GM19023 (cell line): ENCODE data around the gene TRAPPC3L.

Experiments used
- ATAC-seq: cut with Tn5 transposase; IDR thresholded peaks from one replicate; pipeline ENCODE4 v1.9.1; 2021; ENCODE audit warnings: mild to moderate bottlenecking, moderate library complexity; ENCODE audit not compliant: unreplicated experiment

The TRAPPC3L gene

DNA sequence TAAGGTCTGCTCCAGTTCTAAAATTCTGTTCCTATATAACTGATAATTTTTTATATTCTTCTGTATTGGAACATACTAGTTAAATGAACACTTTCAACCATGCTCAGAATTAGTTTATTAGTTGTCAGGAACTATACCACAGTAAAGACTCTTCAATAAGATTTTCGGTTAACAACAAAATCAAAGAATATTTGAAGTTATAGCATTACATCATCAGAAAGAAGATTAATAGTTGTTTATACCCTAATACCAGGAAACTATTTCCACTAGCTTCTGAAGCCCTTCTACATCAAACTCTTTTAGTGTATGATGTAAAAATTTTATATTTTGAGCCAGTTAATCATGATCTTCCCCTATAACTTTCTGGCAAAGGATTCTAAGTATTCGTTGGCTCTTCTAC, 14.6 kb upstream of the TRAPPC3L start:
- no peak for ATAC-seq

DNA sequence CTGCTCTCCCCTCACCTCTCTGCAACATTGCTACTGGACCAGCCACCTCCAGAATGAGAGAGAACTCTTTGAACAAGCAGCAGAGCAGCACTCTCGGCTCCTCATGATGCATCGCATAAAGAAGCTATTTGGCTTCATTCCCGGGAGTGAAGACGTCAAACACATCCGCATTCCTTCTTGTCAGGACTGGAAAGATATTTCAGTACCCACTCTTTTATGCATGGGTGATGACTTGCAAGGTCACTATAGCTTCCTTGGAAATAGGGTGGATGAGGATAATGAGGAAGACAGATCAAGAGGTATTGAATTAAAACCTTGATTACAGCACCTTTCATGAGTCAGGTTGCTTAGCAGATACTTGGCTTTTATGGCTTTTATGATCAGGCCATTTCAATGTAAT, 12.4 kb upstream of the TRAPPC3L start:
- no peak for ATAC-seq

DNA sequence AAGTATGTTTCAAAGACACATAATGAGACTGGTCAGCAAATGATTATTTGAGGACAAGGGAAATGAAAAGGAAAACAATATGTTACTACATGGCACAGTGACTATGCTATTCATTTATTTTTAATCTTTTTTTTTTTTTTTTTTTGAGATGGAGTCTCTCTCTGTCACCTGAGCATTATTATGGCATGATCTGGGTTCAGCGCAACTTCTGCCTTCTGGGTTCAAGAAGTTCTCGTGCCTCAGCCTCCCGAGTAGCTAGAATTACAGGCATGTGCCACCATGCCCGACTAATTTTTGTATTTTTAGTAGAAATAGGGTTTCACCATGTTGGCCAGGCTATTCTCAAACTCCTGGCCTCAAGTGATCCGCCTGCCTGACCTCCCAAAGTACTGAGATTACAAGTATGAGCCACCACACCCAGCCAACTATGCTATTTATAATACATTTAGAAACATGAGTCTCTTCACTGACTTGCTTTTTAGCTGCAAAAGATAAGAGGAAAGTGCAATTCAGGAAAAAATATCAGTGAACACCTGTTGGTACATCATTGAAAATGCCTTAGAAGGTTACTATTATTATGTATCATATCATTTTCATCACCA, 11.4 kb upstream of the TRAPPC3L start:
- no peak for ATAC-seq

DNA sequence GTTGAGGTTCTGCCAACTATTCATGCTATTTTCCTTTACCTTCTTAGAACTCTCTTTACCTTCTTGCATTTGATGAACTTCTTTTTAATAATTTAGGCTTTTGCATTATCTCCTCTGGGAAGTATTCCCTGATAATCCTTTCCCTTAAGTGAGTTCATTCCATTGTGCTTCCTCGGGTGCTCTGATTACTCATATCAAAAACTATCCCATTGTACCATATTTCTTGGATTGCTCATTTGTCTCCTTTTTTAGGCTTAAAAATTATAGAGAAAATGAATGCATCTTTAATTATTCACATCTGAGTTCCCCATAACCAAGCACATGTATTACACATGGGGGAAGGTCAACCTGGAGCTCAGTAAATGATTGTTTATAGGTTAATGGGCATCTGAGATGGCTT, 10.6 kb upstream of the TRAPPC3L start:
- no peak for ATAC-seq

DNA sequence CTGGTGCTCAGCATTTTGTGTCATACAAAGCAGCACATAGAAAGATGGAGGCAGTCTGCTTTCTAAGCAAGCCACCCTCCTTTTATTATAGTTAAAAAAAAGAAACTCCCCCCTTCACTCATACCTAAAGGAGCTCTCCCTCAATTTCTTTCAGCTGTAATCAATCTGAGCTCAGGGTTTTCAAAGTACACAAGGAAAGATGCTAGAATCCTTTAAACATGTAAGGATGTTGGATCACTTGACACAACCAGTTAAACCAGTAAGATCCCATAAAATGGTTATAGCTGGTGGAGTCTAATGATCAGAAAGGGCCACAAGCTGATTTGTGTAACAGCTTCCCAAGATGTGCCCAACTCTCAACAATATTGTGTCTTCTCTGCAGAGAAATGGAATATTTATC, 8.0 kb upstream of the TRAPPC3L start, which contains the start of gene CALHM4:
Gene CALHM4, plus strand, starts transcription at position 301 of the 400 bp plus-strand sequence. Its CDS starts 43 bp downstream, at position 344.
- ATAC-seq = no peak

DNA sequence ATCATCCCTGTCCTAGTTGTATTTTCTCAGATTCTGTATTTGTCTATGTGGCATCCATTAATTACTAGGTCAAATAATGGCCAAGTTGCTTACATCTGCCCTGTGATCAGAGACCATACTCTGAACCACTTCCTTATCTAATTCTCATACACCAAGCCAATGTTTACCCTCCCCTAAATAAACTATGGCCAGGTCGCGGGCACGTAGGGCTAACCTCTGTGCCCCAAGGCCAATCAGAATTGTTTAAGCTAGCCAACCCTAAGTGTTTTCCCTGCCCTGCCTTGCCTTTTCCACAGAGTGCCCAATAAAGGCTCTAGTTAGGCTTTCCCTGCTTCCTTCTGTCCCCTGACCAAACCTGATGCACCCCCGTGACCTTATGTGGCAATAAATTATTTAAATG, 5.3 kb upstream of the TRAPPC3L start:
- ATAC-seq = no peak

DNA sequence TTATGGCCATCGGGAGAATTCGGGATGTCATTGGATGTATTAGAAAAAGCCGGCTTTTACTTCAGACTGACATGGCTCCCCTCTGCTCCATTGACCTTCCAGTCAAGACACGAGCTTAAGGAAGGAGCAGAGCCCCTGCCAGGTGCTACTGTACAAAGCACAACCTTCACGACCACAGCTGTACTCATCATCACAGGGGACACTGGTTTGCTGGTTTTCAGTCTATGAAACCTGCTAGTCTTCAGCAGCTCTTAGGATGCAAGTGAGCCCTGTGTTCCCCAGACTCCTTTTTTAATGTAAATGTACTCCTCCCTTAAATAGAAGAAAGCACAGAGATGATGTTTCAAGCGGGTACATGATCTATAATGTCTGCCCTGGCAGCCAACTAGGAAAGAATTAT, 1.9 kb upstream of the TRAPPC3L start:
- ATAC-seq = no peak

DNA sequence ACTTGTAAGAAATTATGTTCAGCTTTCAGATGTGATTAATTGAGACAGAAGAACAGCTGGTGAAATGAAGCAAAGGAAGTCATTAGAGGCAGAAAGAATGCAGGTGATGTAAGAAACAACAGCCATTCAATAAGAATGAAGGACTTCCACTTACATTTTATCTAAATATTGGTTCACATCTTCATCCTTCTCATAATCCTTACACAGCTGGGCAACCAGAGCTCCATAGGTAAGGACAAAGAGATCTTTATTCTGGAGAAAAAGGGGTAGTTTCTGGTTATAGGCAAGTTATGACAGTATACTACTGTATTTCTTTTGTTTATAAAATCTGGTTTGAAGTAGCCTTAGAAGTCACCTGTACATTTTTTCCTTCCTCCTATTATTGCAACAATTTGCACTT, 2.3 kb downstream of the TRAPPC3L start:
- no peak for ATAC-seq

DNA sequence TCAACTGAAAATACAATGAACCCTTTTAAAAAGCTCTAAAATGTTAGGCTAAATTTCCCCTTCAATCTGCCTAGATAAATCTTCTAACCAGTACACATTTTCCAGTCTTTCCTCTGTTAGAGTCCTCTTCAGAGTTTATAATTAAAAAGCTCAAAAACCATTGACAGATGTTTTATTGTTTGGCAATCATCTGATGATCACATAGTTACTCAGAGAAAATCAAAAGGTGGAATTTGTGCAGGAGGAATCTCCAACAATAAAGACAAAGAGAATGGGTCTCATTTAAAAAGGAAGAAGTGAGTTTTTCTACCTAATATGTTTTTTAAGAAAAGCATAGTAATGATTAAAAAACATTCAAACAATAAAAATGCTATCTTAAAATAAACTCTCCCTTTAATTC, 3.1 kb downstream of the TRAPPC3L start:
- ATAC-seq = no peak

DNA sequence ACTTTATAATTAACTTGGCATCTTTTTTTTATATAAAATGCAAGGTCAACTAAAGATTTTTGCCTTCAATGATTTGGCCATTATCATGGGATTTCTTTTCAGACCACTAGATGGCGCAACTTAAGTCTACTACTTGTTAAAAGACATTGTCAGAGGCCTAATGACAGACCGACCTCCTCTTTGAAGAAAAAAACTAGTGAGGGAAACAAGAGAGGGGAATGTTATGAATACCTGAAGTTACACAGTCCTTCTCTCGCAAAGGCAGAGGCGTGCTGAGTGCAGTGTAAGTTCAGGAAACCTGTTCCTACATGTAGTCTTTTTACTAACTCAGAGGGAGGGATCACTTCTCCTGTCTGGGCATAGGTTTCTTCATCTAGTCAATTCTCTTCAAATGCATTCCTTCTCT, 9.3 kb downstream of the TRAPPC3L start:
- ATAC-seq = no peak

DNA sequence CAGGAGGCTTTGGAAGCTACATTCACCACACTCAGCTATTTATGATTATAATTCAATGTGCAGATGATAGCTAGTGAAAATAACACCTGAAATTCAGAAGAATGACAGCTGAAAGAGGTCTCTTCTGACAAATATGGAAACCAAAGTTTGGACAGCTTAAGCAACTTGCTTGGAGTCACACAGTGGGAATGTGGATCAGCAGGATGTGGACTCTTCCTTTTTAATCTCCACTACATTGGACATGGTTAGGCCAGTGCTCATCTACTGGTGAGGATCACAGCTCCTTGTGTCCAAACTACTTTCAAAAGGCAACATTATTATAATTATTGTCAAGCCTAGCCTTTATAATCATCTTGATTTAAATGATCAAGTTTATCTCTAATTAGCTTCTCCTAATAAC, 10.4 kb downstream of the TRAPPC3L start:
- ATAC-seq = no peak

DNA sequence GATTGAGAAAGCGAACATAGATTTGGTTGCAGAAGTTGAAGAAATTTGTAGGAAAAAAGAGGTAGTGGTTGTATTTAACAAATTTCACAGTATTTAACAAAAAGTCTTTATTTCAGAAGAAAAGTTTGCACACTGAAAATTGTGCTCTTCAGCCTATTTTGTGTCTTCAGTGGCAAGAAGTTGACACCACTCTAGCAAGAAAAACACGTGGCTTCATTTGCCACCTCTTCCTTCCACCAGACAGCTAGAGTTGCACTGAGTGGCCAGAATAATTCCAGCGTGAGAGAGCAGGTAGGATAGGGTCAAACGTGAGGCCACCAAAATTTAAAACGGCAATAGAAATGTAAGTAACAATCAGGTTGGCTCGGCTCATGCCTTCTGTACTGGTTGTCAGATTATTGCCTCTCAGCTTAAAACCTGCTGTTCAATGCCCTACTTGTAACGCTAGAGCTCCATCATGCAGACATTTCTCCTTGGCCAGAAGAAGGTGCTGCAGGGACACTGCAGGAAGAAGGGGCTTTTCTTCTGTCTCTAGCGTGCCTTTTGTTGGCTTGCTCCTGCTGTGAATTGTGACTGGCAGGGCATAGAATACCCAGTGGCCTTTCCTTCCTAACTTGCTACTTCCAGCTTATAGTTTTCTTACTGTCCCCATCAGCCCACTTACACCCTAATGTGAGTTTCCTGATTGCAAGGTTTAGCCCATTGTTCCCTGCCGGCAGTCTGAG, 12.1 kb downstream of the TRAPPC3L start:
- no peak for ATAC-seq

DNA sequence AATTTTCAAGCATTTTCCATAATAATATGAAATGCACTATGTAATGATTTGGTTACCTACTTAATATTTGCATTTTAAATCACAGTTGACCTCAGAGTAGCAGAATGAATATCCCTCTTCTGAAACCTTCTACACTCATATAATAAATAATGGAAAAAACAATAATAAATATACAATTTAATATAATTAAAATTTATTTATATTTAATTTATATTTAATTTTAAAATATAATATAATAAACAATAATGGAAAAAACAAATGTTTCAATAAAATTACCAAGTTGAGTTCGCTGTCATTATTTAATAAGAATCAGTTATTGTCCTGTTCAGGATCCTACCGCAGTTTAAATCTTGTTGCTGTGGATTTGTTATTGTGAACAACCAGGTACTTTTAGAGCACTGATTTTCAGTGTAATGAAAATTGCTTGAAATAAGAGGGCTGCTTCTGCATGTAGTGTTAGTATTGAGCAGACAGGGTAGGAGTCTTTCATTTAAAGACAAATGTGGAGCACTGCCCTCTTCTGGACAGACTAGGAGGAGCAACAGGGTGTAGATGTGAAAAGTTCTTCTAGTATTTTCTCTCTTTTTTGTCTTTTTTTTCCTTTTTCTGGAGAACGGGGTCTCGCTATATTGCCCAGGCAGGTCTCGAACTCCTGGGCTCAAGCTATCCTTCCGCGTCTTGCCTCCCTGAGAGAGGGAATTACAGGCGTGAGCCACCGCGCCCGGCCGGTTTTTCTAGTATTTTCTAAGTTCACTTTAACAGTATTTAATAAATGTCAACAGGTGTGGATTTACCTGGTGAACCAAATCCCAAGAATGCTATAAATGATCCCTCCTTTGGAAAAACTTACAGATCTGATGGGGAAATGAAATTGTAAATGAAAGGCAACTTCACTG, 13.6 kb downstream of the TRAPPC3L start:
- ATAC-seq = peak; percentile 78

DNA sequence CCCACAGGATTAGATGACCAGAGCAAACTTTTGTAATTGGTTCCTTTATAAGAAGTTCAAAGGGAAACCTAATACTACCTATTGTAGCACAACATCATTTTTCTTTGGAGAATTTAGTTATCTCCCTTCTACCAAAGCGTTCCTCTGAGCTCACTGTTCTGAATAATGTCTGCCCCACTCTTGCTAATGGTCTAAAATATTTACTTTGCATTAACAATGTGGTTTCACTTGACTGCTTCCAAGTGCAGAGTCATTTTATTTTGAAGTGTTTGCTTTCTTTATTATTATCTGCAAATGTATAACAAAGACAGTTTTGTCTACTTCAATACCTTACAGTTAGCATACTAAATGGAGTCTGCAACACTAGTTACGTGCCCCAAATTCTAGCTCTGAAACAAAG, 15.0 kb downstream of the TRAPPC3L start:
- no peak for ATAC-seq

DNA sequence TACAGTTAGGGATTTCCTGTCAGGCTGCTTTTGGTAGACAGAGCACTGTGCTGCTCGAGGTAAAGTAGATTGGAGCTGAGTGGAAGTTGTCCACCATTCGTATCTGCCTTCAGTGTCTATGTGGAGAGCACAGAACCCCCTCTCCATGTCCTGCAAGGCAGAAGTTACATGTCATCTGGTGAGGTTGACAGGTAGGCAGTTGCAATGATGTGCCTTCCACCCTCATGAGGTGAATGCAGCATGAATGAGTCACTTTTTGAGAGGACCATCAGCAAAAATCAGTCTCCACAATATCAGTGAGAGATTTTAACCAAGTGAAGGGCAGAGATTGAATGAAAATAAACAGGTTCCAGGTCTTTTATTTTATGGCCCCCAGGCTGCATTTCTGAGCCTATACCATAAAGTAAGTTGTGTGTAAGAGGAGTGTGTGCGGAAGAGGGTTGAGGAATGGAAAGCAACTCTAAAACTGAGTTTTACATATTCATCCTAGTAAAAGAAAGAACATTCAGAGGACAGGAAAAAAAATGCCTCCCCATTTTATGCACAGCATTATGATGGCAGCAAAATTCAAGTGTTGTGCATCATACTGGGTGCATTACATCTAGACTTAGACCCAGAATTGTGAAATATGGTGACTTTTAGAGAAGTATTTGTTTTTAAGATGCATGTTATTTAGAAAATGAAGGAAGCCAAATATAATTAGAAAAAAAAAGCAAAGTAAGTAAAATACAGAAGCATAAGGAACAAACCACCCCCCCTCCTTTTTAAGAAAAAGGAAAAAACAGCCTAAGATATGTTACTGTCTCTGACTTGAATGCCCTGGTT, 15.8 kb downstream of the TRAPPC3L start:
- no peak for ATAC-seq

DNA sequence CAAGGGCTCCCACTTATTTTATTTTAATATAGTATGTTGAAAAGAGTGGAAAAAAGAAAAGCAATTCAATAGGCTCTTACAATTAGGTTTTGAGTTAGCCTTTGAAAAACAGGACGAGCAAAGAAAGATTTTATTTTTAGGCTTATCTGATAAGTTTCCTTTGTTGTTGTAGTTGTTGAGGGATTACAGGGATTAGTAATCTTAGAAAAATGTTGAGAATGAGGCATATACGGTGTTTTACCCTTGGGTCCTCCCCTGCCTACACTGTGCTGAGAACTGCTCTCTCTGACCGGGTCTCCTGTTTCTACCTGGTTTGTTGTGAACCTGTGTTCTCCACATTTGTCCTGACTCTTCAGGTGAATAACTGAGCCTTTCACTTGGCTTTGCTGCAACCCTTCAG, 16.7 kb downstream of the TRAPPC3L start:
- no peak for ATAC-seq

DNA sequence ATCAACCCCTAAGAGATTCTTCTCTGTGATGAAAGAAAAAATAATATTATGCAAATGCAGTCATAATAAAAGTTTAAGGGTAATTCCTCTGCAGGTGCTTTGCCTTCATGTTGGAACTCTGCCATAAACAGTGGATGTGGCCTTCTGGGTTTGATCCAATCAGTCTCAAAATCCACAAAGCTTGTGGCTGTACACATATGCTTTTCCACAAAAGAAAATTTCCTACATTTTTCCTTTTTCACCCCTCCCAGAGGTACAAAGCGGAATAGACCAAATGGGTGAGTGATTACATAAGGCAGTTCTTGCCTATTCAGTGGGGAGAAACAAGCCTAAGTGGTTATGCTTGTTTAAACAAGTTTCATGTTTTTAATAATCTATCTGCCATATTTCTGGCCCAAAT, 17.4 kb downstream of the TRAPPC3L start:
- no peak for ATAC-seq

DNA sequence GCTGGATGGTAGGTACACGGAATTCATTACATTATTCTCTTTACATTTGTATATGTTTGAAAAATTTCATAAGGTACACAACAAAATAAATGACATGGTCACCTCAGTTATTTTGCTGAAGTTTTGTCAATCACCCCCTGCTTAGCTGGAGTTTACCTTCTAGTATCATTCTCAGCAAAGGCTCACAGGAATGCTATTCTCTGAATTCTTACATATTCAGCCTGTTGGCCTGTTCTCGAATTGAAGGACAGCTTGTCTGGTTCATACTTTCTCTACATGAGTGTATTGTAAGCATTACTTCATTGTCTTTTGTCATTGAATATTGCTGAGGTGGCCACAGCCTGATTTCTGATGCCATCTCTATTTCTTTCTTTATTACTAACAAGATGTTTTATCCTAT, 21.2 kb downstream of the TRAPPC3L start:
- ATAC-seq = no peak

DNA sequence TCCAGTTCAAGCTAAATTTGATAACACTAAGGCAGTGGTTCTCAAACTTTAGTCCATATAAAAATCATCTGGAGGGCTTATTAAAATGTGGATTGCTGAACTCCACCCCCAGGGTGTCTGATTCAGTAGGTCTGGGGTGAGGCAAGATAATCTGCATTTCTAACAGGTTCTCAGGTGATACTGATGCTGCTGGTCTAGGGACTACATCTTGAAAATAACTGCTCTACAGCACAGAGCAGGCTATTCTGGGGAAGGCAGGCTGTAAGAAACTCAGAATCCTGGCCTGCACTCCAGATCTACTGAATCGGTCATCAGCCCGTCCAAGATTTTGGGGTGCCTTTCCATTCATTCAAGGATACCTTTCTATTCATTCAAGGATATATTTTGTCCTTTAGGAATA, 22.6 kb downstream of the TRAPPC3L start:
- no peak for ATAC-seq

DNA sequence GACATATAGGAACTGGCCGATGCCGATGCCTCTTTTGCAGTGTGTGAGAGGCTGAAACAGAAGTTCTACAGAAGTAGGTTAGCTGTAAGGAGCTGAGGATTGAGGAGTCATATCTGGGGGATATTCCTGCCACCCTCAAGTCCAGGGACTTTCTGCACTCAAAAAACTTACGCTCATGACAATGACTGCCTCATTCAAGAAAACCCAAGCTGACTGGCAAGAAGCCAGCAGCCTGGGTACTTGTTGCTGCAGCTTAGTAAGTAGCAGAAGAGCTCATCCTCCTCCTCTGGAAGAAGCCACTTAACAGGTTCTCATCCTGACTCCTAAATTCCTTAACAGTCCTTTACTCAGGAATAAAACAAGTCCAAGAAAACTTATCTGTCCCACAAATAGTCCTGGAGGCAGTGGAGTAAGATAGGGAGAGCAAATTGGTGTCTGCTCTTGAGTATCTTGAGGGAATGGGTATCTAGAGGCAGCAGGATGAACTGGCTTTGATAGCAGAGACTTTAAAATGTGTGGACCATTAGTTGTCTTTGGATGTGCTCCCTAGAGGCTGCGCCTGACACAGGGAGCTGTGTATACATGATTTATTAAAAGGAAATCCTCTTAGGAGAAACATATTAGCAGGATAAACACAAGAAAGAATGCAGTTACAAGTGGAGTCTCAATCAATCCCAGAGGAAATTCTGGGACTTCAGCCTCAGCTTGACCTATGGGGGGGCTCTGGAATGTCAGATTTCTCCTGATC, 26.7 kb downstream of the TRAPPC3L start:
- ATAC-seq = no peak
